GM12874 (cell line): ENCODE data around the gene GRB10.

ENCODE experiments used
- CTCF ChIP-seq: IDR thresholded peaks from 2 replicates; pipeline ENCODE4 v1.5.1; 2011; ENCODE audit warnings: low read depth, mild to moderate bottlenecking, control low read depth, low read length, moderate library complexity; ENCODE audit not compliant: insufficient read depth

The GRB10 gene

GRCh38 chr7:50803359-50804337 is 21.0 kb upstream of the GRB10 start:
- no peak for TF ChIP-seq CTCF

GRCh38 chr7:50801907-50802306 is 19.2 kb upstream of the GRB10 start:
- no peak for TF ChIP-seq CTCF

- no peak for TF ChIP-seq CTCF
These were observed 17.2 kb upstream of the GRB10 start for GRCh38 chr7:50799873-50800272.

- TF ChIP-seq CTCF: no peak
These were observed 15.4 kb upstream of the GRB10 start for GRCh38 chr7:50798126-50798525.

- TF ChIP-seq CTCF: no peak
These were observed 13.1 kb upstream of the GRB10 start for GRCh38 chr7:50795831-50796230.

- TF ChIP-seq CTCF: no peak
These were observed 12.6 kb upstream of the GRB10 start for GRCh38 chr7:50795253-50795652.

- TF ChIP-seq CTCF: no peak
These were observed 11.4 kb upstream of the GRB10 start for GRCh38 chr7:50793947-50794570.
